Measurements from ENCODE around the gene ZNF658. TPM values are rescaled to one million over a fixed set of nuclear protein-coding genes. Genes with fewer than 3 reads are reported as not detected.
A peak's percentile ranks its signal among the peaks of the same experiment; 100 is the strongest.
"Not testable (repeated sequence)": the region's sequence is repeated elsewhere in the genome, so short reads cannot be mapped to it uniquely, and the experiment has no call there.

ZNF658 gene
- total RNA-seq: 1 to 10 TPM in 3 of 4 donors, not detected in 1; 1.7 to 4.9 (median 3.9) TPM

DNA sequence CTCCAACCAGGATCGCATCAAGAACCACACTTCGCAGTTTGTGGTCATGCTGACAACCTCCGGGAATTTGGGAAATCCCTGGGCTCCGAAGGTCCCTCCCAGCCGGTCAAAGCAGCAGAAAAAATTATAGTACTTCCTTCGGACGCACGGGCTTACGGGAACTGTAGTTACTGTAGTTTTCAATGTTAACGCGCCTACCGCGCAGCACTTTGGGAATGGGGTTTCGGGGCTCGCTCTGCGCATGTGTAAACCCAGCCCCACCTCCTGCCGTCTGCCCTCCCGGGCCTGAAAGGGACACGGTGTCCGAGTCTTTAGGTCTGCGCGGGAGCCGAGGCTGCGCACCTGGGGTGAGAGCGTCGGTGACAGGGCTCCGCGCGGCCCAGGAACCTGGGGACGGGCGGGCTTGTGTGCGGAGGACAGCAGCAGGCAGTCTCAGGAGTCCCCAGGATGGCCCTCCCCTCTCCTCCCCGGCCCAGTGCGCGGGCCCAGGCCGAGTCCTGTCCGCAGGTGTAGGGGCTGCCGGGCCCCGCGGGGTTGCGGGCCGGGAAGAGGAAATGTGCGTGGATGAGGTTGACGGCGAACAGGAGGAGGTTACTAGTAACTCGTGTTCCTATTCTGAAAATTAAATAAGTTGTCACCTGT, at the start of gene ZNF658:
TSS of gene ZNF658 (plus strand) at position 236 of the 642 bp plus-strand sequence. CDS start 2,837 bp downstream, outside the sequence.
- not testable (repeated sequence) for H3K4me1 ChIP-seq, H3K36me3 ChIP-seq, H3K27me3 ChIP-seq, H3K9me3 ChIP-seq
- DNase-seq: peak; percentile 72 to 93 (median 73)
- Histone ChIP-seq H3K27ac (peak within 1 kb of the TSS in 2 of 4 donors; percentile 42 to 63), H3K4me3 (peak within 1 kb of the TSS; percentile 41 to 65 (median 50))

- not testable (repeated sequence) for H3K4me1 ChIP-seq, H3K36me3 ChIP-seq, H3K4me3 ChIP-seq, DNase-seq, H3K27ac ChIP-seq, H3K27me3 ChIP-seq, H3K9me3 ChIP-seq
Measured at GRCh38 chr9:66861732-66862131, 38.8 kb upstream of the ZNF658 start.

GRCh38 chr9:66868660-66869059, 31.9 kb upstream of the ZNF658 start:
- not testable (repeated sequence) for H3K4me1 ChIP-seq, H3K27me3 ChIP-seq, DNase-seq, H3K36me3 ChIP-seq, H3K27ac ChIP-seq, H3K9me3 ChIP-seq, H3K4me3 ChIP-seq

DNA sequence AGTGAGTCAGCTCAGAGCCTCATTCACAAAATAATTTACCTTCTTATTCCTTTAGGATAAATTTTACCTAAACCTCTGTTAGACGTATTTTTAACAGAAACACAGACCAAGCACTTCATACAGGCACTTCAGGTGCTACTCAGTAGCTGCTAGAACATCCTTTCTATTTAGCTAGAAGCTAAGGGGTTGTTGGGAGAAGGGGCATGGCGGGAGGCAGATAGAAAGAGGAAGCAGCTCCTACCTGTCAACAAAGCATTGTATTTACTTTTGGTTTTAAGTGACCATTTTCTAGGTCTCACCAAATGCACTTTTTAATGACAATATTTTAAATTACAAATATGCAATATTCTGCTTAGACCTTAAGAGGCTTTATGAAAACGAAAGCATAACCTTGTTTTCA, 19.9 kb upstream of the ZNF658 start:
- not testable (repeated sequence) for H3K27me3 ChIP-seq

GRCh38 chr9:66881847-66882246, 18.7 kb upstream of the ZNF658 start:
- not testable (repeated sequence) for DNase-seq, H3K36me3 ChIP-seq, H3K9me3 ChIP-seq, H3K27me3 ChIP-seq, H3K27ac ChIP-seq, H3K4me3 ChIP-seq, H3K4me1 ChIP-seq

More for the DNA sequence above, 19.9 kb upstream of the ZNF658 start:
- not testable (repeated sequence) for H3K27ac ChIP-seq, H3K9me3 ChIP-seq, DNase-seq, H3K4me3 ChIP-seq, H3K4me1 ChIP-seq, H3K36me3 ChIP-seq

GRCh38 chr9:66890334-66890733, 10.2 kb upstream of the ZNF658 start:
- H3K27ac ChIP-seq, H3K36me3 ChIP-seq, H3K27me3 ChIP-seq, H3K4me3 ChIP-seq, DNase-seq, H3K4me1 ChIP-seq, H3K9me3 ChIP-seq: not testable (repeated sequence)

DNA sequence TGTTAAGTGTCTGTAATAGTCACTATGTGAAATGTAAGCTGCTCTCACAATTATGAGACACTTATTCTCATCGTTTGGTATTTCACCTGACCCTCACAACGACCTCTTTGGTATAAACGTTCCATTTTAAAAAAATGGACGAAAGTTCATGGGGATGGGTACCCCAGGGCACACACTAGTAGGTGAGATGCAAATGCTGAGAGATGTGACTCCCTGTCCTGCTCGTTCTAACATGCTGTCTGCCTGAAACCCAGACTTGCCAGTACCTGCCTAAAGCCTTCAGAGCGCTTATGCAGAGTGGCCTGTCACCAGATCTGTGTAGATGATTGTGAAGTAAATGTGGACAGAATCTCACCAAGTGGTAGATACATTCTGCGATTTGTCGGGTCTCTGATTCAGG, 616 bp downstream of the ZNF658 start:
- DNase-seq: not testable (repeated sequence)

DNA sequence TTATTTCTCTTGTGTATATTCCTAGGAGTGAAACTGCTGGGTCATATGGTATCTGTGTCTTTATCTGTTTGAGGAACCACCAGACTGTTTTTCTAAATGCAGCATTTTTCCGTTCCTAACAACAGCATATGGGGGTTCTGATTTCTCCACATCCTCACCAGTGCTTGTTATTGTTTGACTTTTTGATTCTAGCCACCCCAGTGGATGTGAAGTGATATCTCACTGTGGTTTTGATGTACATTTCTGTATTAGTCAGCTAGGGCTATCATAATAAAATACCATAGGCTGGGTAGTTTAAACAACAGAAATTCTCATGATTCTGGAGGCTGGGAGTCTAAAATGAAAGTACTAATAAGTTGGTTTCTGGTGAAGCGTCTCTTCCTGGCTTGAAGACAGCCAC, 9.0 kb downstream of the ZNF658 start:
- not testable (repeated sequence) for H3K9me3 ChIP-seq, H3K27me3 ChIP-seq, H3K4me1 ChIP-seq, DNase-seq, H3K27ac ChIP-seq, H3K4me3 ChIP-seq
- peaks cover 0 to 11% (median 0%) of the 10 kb centered on the region in 3 donors for H3K36me3 ChIP-seq

More for the DNA sequence above, 616 bp downstream of the ZNF658 start:
- H3K9me3 ChIP-seq, H3K4me1 ChIP-seq, H3K36me3 ChIP-seq, H3K27me3 ChIP-seq: not testable (repeated sequence)
- Histone ChIP-seq H3K4me3 (peak overlapping the region; percentile 41 to 65 (median 50)), H3K27ac (peak overlapping the region in 1 of 4 donors; percentile 63)

DNA sequence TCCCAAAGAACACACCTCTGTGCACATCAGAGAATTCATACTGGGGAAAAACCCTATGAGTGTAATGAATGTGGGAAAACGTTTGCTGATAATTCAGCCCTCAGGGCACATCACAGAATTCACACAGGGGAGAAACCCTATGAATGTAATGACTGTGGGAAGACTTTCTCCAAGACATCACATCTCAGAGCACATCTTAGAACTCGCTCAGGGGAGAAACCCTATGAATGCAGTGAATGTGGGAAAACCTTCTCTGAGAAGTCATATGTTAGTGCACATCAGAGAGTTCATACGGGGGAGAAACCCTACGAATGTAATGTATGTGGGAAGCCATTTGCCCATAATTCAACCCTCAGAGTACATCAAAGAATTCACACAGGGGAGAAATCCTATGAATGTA, 19.5 kb downstream of the ZNF658 start:
- H3K4me1 ChIP-seq, H3K9me3 ChIP-seq, H3K4me3 ChIP-seq, H3K27me3 ChIP-seq, H3K36me3 ChIP-seq, H3K27ac ChIP-seq, DNase-seq: not testable (repeated sequence)

GRCh38 chr9:66936194-66936870, 35.8 kb downstream of the ZNF658 start:
- not testable (repeated sequence) for H3K4me3 ChIP-seq, DNase-seq, H3K36me3 ChIP-seq, H3K27me3 ChIP-seq, H3K4me1 ChIP-seq, H3K9me3 ChIP-seq, H3K27ac ChIP-seq

- H3K4me1 ChIP-seq, H3K4me3 ChIP-seq, H3K9me3 ChIP-seq, DNase-seq, H3K36me3 ChIP-seq, H3K27me3 ChIP-seq, H3K27ac ChIP-seq: not testable (repeated sequence)
Measured at GRCh38 chr9:66937662-66938061, 37.1 kb downstream of the ZNF658 start.

- peak overlapping the region in 1 of 4 donors; percentile 35 for H3K27ac ChIP-seq
- H3K27me3 ChIP-seq, DNase-seq, H3K9me3 ChIP-seq, H3K4me3 ChIP-seq, H3K36me3 ChIP-seq, H3K4me1 ChIP-seq: not testable (repeated sequence)
Measured at GRCh38 chr9:66938322-66938721, 37.8 kb downstream of the ZNF658 start.

GRCh38 chr9:66939878-66940830, 39.6 kb downstream of the ZNF658 start:
- H3K9me3 ChIP-seq, H3K27me3 ChIP-seq, H3K4me3 ChIP-seq, H3K27ac ChIP-seq, H3K4me1 ChIP-seq, H3K36me3 ChIP-seq, DNase-seq: not testable (repeated sequence)

GRCh38 chr9:66942400-66943155, 42.1 kb downstream of the ZNF658 start:
- H3K27ac ChIP-seq, H3K4me3 ChIP-seq, H3K27me3 ChIP-seq, H3K36me3 ChIP-seq, DNase-seq, H3K9me3 ChIP-seq, H3K4me1 ChIP-seq: not testable (repeated sequence)

Measured in Peyer's patch (tissue), 4 donors.